Subcutaneous abdominal adipose tissue (tissue), 5 donors: ENCODE measurements around the gene CPNE1.
"Not testable (repeated sequence)": the region's sequence is repeated elsewhere in the genome, so short reads cannot be mapped to it uniquely, and the experiment has no call there.

ENCODE experiments used
- H3K27ac ChIP-seq: one replicate; pipeline ENCODE4 v1.7.0; 2013; ENCODE audit warnings: low read depth, mild to moderate bottlenecking, inconsistent platforms, low read length, moderate library complexity
- H3K27me3 ChIP-seq, 5 donors: one replicate each; pipeline ENCODE4 v1.7.0; 2013; ENCODE audit warnings: low read length in 5 of 5, inconsistent platforms in 1 of 5; ENCODE audit not compliant: control insufficient read depth in 5 of 5, insufficient read depth in 4 of 5
- H3K36me3 ChIP-seq, 5 donors: one replicate each; pipeline ENCODE4 v1.7.0; 2013; ENCODE audit warnings: low read length in 5 of 5; ENCODE audit not compliant: control insufficient read depth in 5 of 5, insufficient read depth in 5 of 5
- H3K4me1 ChIP-seq, 5 donors: one replicate each; pipeline ENCODE4 v1.7.0; 2013; ENCODE audit warnings: low read length in 5 of 5, mild to moderate bottlenecking in 3 of 5, moderate library complexity in 1 of 5; ENCODE audit not compliant: control insufficient read depth in 5 of 5, insufficient read depth in 5 of 5
- H3K4me3 ChIP-seq, 5 donors: one replicate each; pipeline ENCODE4 v1.7.0; 2013; ENCODE audit warnings: low read length in 5 of 5, low read depth in 1 of 5
- H3K9ac ChIP-seq, 5 donors: one replicate each; pipeline ENCODE4 v1.7.0; 2013; ENCODE audit warnings: low read length in 5 of 5, mild to moderate bottlenecking in 4 of 5, moderate library complexity in 3 of 5
- H3K9me3 ChIP-seq, 5 donors: one replicate each; pipeline ENCODE4 v1.7.0; 2013; ENCODE audit warnings: low read length in 5 of 5; ENCODE audit not compliant: control insufficient read depth in 5 of 5
- donor health status: healthy.
- donor health status: healthy.
- donor health status: healthy.
- donor health status: healthy.
- donor health status: healthy.

Gene CPNE1

DNA sequence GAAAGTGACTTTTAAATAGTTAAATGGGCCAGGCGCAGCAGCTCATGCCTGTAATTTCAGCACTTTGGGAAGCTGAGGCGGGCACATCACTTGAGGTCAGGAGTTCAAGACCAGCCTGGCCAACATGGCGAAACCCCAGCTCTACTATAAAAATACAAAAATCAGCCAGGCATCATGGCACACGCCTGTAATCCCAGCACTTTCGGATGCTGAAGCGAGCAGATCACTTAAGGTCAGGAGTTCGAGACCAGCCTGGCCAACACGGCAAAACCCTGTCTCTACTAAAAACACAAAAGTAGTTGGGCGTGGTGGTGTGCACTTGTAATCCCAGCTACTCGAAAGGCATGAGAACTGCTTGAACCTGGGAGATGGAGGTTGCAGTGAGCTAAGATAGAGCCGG lies 41.2 kb upstream of the CPNE1 start:
- not testable (repeated sequence) for H3K4me3 ChIP-seq, H3K9me3 ChIP-seq, H3K9ac ChIP-seq, H3K27ac ChIP-seq, H3K27me3 ChIP-seq
- H3K4me1 ChIP-seq, result peaks cover 0 to 20% (median 4%) of the 10 kb centered on the region in 5 donors
- H3K36me3 ChIP-seq, result peaks cover 55 to 79% (median 64%) of the 10 kb centered on the region in 5 donors

DNA sequence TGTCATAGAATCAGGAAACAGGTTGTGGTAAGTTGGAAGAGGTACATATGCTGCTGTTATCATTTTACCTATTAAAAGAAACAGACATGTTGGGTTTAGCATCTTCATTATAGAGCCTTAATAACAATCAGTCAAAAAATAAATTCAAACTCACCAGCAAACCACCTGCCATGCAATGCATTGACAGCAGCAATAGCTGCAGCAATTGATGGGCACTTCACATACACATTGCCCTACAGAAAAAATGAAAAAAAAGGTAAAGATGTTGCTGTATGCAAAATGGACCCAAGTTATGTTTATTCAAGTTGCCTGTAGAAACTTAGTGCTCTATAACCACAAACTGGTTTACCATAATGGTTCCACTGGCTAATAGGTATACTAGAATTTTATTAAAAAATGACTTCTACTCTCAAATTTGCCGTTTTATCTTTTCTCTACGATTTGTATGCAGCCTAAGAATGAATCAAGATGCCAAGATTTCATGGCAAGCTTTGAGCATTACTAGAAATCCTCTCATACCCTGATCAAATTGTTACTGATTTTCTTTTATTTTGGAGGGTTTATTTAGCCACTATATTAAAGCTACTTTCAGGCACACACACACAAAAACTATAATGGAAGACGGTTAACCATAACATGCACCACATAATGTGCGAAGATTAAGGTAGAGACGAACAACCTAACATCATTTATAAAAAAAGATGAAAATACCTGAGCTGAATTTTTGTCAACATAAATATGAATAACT lies 40.0 kb upstream of the CPNE1 start:
- Histone ChIP-seq H3K36me3 (peaks cover 52 to 68% (median 59%) of the 10 kb centered on the region in 5 donors), H3K27ac (no peak overlapping the region), H3K4me3 (no peak overlapping the region), H3K9ac (no peak overlapping the region), H3K27me3 (no peaks in the 10 kb centered on the region), H3K4me1 (peaks cover 0 to 20% (median 14%) of the 10 kb centered on the region in 5 donors), H3K9me3 (no peaks in the 10 kb centered on the region)

DNA sequence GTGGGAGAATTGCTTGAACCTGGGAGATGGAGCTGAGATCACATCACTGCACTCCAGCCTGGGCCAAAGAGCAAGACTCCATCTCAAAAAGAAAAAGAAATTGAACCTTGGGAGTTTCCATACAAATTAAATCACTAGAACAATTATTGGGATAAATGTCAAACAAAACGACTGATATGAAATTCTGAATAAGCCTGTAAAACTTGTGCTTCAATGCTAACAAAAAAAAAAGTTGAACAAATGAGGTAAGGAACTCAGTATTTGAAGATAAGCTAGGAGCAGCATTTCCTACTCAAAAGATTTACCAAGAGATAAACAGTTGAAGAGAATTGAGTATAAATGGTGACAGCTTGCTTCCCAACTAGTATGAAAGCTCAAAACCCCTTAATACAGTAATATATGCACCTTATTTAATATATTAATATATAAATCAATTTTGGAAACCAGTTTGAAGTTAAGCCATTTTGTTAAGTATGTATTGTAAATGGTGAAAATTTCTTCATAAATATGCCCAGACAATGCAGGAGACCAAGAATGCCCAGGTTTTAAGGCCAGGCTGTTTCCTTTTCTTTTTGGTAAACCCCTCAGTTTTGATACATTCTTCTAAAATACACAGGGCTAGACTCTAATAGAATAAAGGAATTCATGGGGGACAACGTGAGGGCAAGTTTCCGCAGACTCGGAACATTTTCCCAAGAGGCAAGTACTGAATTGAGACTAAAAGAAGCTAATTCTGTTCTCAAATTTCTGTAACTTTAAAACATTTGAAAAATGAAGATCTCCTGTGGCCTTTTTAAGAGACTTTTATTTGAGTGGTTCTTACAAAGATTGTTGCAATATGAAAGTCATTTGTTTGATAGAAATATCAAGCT lies 38.4 kb upstream of the CPNE1 start:
- Histone ChIP-seq H3K36me3 (peaks cover 37 to 56% (median 46%) of the 10 kb centered on the region in 5 donors), H3K27ac (no peak overlapping the region)

DNA sequence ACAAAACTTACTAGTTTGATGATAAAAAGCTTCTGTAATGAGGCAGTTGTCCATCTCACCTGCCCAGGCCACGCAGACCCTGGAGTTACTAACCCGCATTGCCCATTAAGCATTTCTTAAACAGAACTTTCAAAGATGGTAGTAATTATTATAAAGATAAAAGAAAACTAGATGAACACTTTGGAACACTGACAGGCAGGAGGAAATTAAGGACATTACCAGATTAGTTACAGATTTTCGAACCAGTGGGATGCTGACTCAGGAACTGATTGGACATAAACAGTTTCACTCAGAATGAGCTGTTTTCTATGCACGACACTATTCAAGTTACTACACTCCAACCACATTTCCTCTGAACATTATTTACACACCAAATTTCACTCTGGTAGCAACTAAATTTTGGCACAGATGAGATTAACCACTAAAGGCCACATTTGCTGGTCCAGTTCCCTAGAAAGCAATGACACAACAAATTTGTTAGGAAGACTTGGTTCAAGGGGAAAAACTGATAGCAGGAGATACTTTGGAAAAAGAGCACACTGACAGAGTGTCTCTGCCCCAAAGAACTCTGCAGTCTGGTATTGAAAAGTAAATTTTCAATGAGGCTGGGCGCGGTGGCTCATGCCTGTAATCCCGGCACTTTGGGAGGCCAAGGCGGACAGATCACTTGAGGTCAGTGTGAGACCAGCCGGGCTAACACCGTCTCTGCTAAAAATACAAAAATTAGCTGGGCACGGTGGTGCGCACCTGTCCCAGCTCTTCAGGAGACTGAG lies 37.5 kb upstream of the CPNE1 start:
- Histone ChIP-seq H3K36me3 (peaks cover 32 to 54% (median 44%) of the 10 kb centered on the region in 5 donors), H3K9ac (no peak overlapping the region), H3K27ac (no peak overlapping the region), H3K27me3 (no peaks in the 10 kb centered on the region), H3K4me1 (peaks cover 4 to 28% (median 25%) of the 10 kb centered on the region in 5 donors), H3K9me3 (no peaks in the 10 kb centered on the region), H3K4me3 (no peak overlapping the region)

More for the DNA sequence above, 38.4 kb upstream of the CPNE1 start:
- Histone ChIP-seq H3K4me1 (peaks cover 2 to 24% (median 18%) of the 10 kb centered on the region in 5 donors), H3K4me3 (no peak overlapping the region), H3K9me3 (no peaks in the 10 kb centered on the region), H3K27me3 (no peaks in the 10 kb centered on the region), H3K9ac (no peak overlapping the region)

DNA sequence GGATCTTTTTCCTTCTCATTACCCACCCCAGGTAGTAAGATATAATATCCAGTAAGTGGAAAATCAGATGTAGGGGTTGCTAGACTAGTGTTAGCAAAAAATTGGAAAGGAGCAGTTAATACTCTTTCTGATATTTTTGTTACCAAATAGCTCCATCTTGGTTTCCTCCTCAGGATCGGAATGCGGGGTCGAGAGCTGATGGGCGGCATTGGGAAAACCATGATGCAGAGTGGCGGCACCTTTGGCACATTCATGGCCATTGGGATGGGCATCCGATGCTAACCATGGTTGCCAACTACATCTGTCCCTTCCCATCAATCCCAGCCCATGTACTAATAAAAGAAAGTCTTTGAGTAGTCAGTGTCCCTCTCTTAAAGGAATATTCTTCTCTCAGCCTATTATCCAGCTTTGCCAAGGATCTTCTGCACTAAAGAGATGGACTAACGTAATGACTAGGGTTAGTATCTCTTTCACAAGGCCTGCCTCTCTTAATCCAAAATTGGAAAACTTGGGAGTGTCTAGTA lies 36.0 kb upstream of the CPNE1 start:
- Histone ChIP-seq H3K36me3 (peaks cover 25 to 46% (median 37%) of the 10 kb centered on the region in 5 donors), H3K9me3 (no peaks in the 10 kb centered on the region), H3K27ac (no peak overlapping the region), H3K4me1 (peaks cover 4 to 28% (median 25%) of the 10 kb centered on the region in 5 donors), H3K9ac (peak overlapping the region in 3 of 5 donors; percentile 87 to 98 (median 97)), H3K27me3 (no peaks in the 10 kb centered on the region), H3K4me3 (no peak overlapping the region)

DNA sequence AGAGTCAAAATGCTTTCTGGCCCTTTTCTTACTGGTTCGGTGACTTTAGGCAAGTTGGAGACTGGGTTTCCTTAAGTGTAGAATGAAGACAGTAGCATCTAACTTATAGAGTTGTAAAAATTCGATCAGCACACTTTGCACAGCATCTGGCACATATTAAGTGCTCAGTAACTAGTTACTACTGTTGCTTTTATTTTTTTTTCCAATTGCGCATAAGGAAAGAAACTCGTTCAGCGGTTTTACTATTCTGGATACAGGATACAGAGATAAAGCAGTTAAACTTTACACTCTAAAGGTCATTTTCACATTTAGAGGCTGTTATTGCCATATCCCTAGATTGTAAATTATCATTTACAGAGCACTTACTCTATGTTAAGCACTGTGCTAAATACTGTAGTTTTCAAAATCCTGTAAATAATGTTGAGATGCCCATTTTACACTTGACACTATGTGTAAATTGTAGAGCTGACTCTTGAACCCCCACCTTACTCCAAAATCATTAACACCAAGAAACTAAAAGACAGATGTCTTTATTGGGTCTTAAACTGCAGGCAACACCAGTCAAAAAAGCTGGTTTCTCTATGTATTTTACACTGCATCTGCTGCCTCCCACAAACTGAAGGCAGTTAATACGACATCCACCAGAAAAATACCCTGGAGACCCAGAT lies 35.4 kb upstream of the CPNE1 start:
- peak overlapping the region; percentile 76 to 98 (median 95) for H3K4me3 ChIP-seq
- H3K27me3 ChIP-seq, result no peaks in the 10 kb centered on the region
- H3K4me1 ChIP-seq, result peaks cover 4 to 28% (median 25%) of the 10 kb centered on the region in 5 donors
- no peaks in the 10 kb centered on the region for H3K9me3 ChIP-seq
- peak overlapping the region; percentile 83 to 98 (median 87) for H3K9ac ChIP-seq
- H3K27ac ChIP-seq, result peak overlapping the region; percentile 86
- peaks cover 27 to 45% (median 38%) of the 10 kb centered on the region in 5 donors for H3K36me3 ChIP-seq

DNA sequence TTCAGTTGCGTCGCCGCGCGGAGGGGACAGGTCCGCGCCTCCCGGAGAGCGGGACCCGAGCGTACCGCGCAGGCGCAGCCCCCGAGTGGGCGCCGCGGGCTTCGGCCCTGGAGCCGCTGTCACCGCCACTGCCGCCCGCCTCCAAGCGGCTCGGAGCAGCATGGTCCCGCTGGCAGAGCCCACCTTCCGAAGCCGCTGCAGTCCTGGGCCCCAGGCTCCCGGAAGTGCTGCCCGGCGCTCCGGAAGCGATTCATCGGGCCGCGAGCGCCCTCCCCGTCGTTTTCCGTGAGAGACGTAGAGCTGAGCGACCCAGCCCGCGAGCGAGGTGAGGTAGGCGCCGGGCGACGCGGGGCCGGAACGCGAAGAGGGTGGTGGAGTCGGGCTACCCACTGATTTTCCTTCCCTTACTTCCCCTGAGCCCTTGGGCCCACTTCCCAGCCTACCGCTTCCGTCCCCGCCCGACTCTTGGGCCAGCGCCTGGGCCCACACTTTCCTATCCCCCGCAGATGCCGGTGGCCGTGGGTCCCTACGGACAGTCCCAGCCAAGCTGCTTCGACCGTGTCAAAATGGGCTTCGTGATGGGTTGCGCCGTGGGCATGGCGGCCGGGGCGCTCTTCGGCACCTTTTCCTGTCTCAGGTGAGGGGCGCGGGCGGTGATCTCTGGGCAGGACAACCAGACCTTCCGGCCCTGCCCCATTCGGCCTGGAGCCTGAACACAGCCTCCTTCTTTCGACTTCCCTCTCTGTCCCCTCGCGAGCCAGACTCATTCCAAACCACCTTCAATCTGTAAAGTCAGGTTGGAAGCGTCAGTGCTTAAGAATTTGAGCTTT lies 34.6 kb upstream of the CPNE1 start, which contains the start of the genes NFS1 and ROMO1:
Gene NFS1, minus strand, starts transcription at position 226 of the 830 bp plus-strand sequence. Its CDS starts 64 bp downstream, at position 162.
Gene ROMO1, plus strand, starts transcription at position 279 of the 830 bp plus-strand sequence. Its CDS starts 228 bp downstream, at position 507.
- peaks cover 20 to 43% (median 35%) of the 10 kb centered on the region in 5 donors for H3K36me3 ChIP-seq

DNA sequence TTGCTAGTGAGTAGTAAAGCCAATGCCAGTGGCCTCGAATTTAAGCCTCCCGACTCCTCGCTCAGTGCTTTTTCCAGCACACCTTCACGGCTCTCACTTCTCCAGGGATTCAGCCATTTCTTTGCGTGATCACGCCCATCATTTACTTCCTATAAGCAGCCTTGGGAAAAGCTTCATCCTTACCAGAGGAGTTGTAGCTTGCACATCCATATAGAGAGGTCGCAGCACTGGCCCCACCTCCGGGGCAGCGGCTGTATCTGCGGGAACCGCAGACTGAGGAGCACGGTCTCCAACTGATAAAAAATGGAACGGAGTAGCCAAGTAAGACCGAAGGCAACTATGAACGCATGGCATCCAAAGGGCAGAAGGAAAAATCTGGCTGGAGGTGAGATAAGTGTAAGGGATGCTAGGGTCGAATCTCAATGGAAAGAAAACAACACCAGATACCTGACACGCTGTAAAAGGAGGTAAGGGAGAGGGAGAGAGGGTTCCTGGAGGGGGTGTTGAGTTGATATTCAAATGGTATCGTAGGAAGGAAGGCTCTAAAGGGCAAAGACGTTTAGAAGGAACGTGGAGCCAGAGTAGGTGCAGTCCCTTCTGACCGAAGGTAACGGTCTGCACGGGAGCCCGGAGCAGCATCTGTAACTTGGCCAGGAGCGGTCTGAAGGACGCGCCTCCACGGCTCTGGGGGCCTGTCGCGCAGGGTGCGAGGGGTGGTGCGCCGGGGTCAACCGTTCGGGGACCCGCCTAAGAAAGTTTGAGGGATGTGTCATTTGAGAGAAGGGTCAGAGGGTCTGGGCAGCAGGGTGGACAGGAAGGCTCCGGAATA lies 33.8 kb upstream of the CPNE1 start:
- Histone ChIP-seq H3K36me3 (peaks cover 11 to 40% (median 31%) of the 10 kb centered on the region in 5 donors), H3K27ac (peak overlapping the region; percentile 86), H3K27me3 (no peaks in the 10 kb centered on the region), H3K4me3 (peak overlapping the region; percentile 76 to 98 (median 95)), H3K9me3 (no peaks in the 10 kb centered on the region), H3K4me1 (peaks cover 4 to 28% (median 25%) of the 10 kb centered on the region in 5 donors), H3K9ac (peak overlapping the region; percentile 83 to 98 (median 87))

More for the DNA sequence above, 34.6 kb upstream of the CPNE1 start, which contains the start of the genes NFS1 and ROMO1:
- peak within 1 kb of the TSS; percentile 86 for H3K27ac ChIP-seq
- no peaks in the 10 kb centered on the region for H3K9me3 ChIP-seq
- H3K9ac ChIP-seq, result peak within 1 kb of the TSS; percentile 83 to 98 (median 87)
- H3K4me3 ChIP-seq, result peak within 1 kb of the TSS; percentile 76 to 98 (median 95)
- no peaks in the 10 kb centered on the region for H3K27me3 ChIP-seq
- H3K4me1 ChIP-seq, result peaks cover 4 to 28% (median 25%) of the 10 kb centered on the region in 5 donors
